ENCODE data around the gene KRTAP10-8. TPM values are rescaled to one million over a fixed set of nuclear protein-coding genes. Genes with fewer than 3 reads are reported as not detected.
A peak's percentile ranks its signal among the peaks of the same experiment; 100 is the strongest.
"Not testable (repeated sequence)": the region's sequence is repeated elsewhere in the genome, so short reads cannot be mapped to it uniquely, and the experiment has no call there.

The KRTAP10-8 gene
- total RNA-seq, 1 experiment from 2014 or later: not detected

DNA sequence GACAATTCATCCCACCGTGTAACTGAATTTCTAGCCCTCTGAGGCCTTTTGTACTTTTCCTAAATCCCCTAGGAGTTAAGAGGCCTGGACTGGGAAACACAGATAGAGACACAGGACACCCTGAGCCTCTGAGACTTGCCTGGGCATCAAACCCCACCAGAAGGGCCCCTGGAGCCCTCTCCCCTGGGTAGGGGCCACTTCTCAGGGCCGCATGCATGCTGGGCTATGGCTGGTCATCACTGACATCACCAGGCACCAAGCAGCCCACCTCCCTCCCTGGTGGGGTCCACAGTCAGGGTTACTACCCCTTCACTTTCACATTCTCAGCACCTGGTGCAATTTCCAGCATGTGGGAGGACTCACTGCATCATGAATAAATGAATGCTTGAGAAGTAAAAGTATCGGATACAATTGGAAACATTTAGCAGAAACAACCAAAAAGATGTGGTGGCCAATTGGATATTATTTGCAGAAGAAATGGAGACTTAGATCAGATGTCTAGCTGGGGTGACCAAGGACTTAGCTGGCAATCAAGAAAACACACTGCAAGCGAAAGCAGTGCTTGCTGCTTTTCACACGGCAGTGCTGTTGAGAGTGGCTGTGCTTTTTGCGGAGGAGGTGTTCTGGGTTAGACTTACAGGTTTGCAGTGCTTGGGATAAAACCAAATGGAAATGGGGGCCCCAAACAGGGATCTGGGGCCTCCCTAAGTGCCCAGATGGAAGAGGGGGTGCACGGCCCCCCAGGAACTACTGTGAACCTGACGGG lies 12.4 kb upstream of the KRTAP10-8 start:
- POLR2A ChIA-PET: no interaction called here

DNA sequence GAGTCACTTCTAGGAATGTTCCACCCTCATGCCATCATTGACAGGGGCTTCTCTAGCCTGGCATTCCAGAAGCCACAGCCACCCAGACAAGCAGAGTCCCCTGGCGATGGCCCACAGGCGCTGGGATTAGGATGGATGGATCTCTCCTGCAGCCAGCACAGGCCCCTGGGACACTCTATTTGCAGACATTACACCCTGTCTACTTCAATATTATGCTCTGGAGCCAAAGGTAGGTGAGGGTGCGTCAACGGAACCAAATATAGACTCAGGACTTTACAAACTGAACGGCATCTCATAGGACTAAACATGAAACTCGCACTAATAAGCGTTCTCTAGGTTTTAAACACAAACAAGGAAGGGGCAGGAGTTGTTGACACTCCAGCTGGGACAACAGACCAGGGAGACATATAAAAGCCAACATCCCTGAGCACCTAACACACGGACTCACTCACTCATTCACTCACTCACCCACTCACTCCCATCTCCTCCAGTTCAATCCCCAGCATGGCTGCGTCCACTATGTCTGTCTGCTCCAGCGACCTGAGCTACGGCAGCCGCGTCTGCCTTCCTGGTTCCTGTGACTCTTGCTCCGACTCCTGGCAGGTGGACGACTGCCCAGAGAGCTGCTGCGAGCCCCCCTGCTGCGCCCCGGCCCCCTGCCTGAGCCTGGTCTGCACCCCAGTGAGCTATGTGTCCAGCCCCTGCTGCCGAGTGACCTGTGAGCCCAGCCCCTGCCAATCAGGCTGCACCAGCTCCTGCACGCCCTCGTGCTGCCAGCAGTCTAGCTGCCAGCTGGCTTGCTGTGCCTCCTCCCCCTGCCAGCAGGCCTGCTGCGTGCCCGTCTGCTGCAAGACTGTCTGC lies 11.5 kb upstream of the KRTAP10-8 start, which contains the start of gene KRTAP10-7:
TSS of gene KRTAP10-7 (plus strand) at position 480 of the 861 bp plus-strand sequence. CDS start at position 505, 25 bp downstream.
- H3K27me3 ChIP-seq (ENCODE audit: control insufficient read depth, insufficient read depth, low read length); H3K4me3 ChIP-seq (ENCODE audit: low read depth in 2 of 2, low read length in 2 of 2); in situ Hi-C loops (cut with HindIII; ENCODE audit: low pct_unique_long_range_greater_than_20kb, low sequenced_read_pairs); BruUV-seq (replicated peaks); H3K27ac ChIP-seq (ENCODE audit: low read length); H3K9me3 ChIP-seq (ENCODE audit: control insufficient read depth, insufficient read depth, low read depth, low read length); DNase-seq (ENCODE audit: low read depth, low spot score); POLR2A ChIA-PET; intact Hi-C loops (cut with micrococcal nuclease; ENCODE audit: unreplicated experiment); H3K36me3 ChIP-seq (ENCODE audit: control insufficient read depth, insufficient read depth, low read length); H3K4me1 ChIP-seq (ENCODE audit: control insufficient read depth, insufficient read depth, low read length): not testable (repeated sequence)
- ATAC-seq: peak; percentile 31
- CTCF ChIA-PET: interaction anchor here (0.6 kb wide), 1 partner anchor 91 kb away, joined by 3 read pairs; no protein-coding TSS in a partner anchor

More for the DNA sequence above, 12.4 kb upstream of the KRTAP10-8 start:
- intact Hi-C loops (cut with micrococcal nuclease; ENCODE audit: unreplicated experiment) (no loop called here), in situ Hi-C loops (cut with HindIII; ENCODE audit: low pct_unique_long_range_greater_than_20kb, low sequenced_read_pairs) (no loop called here)
- DNase-seq (ENCODE audit: low read depth, low spot score) (no peak), ATAC-seq (no peak)
- no peak for TF ChIP-seq SIN3A (IDR thresholded peaks at IDR 0.05; ENCODE audit: borderline replicate concordance, insufficient read depth, low read depth, low read length)
- TF ChIP-seq, protein P1, sequence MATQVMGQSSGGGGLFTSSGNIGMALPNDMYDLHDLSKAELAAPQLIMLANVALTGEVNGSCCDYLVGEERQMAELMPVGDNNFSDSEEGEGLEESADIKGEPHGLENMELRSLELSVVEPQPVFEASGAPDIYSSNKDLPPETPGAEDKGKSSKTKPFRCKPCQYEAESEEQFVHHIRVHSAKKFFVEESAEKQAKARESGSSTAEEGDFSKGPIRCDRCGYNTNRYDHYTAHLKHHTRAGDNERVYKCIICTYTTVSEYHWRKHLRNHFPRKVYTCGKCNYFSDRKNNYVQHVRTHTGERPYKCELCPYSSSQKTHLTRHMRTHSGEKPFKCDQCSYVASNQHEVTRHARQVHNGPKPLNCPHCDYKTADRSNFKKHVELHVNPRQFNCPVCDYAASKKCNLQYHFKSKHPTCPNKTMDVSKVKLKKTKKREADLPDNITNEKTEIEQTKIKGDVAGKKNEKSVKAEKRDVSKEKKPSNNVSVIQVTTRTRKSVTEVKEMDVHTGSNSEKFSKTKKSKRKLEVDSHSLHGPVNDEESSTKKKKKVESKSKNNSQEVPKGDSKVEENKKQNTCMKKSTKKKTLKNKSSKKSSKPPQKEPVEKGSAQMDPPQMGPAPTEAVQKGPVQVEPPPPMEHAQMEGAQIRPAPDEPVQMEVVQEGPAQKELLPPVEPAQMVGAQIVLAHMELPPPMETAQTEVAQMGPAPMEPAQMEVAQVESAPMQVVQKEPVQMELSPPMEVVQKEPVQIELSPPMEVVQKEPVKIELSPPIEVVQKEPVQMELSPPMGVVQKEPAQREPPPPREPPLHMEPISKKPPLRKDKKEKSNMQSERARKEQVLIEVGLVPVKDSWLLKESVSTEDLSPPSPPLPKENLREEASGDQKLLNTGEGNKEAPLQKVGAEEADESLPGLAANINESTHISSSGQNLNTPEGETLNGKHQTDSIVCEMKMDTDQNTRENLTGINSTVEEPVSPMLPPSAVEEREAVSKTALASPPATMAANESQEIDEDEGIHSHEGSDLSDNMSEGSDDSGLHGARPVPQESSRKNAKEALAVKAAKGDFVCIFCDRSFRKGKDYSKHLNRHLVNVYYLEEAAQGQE (IDR thresholded peaks at IDR 0.05; ENCODE audit: insufficient read depth in 1 of 2, low read depth in 2 of 2, low read length in 1 of 2): no peak
- TF ChIP-seq TCF7L2 (IDR thresholded peaks at IDR 0.05; ENCODE audit: low read depth, low read length): no peak
- no peak for TF ChIP-seq POLR2AphosphoS5 (IDR thresholded peaks at IDR 0.05; ENCODE audit: low read depth, low read length)
- TF ChIP-seq, protein P2, sequence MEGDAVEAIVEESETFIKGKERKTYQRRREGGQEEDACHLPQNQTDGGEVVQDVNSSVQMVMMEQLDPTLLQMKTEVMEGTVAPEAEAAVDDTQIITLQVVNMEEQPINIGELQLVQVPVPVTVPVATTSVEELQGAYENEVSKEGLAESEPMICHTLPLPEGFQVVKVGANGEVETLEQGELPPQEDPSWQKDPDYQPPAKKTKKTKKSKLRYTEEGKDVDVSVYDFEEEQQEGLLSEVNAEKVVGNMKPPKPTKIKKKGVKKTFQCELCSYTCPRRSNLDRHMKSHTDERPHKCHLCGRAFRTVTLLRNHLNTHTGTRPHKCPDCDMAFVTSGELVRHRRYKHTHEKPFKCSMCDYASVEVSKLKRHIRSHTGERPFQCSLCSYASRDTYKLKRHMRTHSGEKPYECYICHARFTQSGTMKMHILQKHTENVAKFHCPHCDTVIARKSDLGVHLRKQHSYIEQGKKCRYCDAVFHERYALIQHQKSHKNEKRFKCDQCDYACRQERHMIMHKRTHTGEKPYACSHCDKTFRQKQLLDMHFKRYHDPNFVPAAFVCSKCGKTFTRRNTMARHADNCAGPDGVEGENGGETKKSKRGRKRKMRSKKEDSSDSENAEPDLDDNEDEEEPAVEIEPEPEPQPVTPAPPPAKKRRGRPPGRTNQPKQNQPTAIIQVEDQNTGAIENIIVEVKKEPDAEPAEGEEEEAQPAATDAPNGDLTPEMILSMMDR (IDR thresholded peaks at IDR 0.05): no peak
- Histone ChIP-seq H3K36me3 (ENCODE audit: control insufficient read depth, insufficient read depth, low read length) (no peaks in the 10 kb centered on the region), H3K4me3 (ENCODE audit: low read depth in 2 of 2, low read length in 2 of 2) (no peak overlapping the region), H3K9me3 (ENCODE audit: control insufficient read depth, insufficient read depth, low read depth, low read length) (no peaks in the 10 kb centered on the region), H3K4me1 (ENCODE audit: control insufficient read depth, insufficient read depth, low read length) (no peaks in the 10 kb centered on the region; the same call in none of the 2 replicates), H3K27ac (ENCODE audit: low read length) (no peak overlapping the region), H3K27me3 (ENCODE audit: control insufficient read depth, insufficient read depth, low read length) (no peaks in the 10 kb centered on the region)
- CTCF ChIA-PET: no interaction called here
- BruUV-seq (replicated peaks): no TSS peak
